Effector memory CD8-positive, alpha-beta T cell (primary cell): ENCODE data around the gene RREB1.
"Not testable (repeated sequence)": the region's sequence is repeated elsewhere in the genome, so short reads cannot be mapped to it uniquely, and the experiment has no call there.

Experiments
- ATAC-seq: fragments of 150-1000 bp; cut with Tn5 transposase; replicated peaks from 2 replicates; pipeline ENCODE4 v1.10.0; 2021; ENCODE audit warnings: mild to moderate bottlenecking, moderate library complexity
- DNase-seq, 3 experiments: peaks; one replicate each; pipeline ENCODE4 v3.0.0; 2021
- H3K27ac Mint-ChIP-seq, 2 donors: one replicate each; pipeline ENCODE4 v1.8.0; 2022; ENCODE audit warnings: mild to moderate bottlenecking in 2 of 2, mixed read lengths in 2 of 2, moderate library complexity in 2 of 2
- H3K27me3 Mint-ChIP-seq, 2 donors: one replicate each; pipeline ENCODE4 v1.8.0; 2022; ENCODE audit warnings: mixed read lengths in 2 of 2
- H3K36me3 Mint-ChIP-seq: one replicate; pipeline ENCODE4 v1.8.0; 2022; ENCODE audit warnings: mild to moderate bottlenecking, moderate library complexity, mixed read lengths; ENCODE audit not compliant: insufficient read depth
- H3K4me1 Mint-ChIP-seq, 2 donors: one replicate each; pipeline ENCODE4 v1.8.0; 2022; ENCODE audit warnings: low read depth in 2 of 2, mixed read lengths in 2 of 2
- H3K4me3 Mint-ChIP-seq, 2 donors: one replicate each; pipeline ENCODE4 v1.8.0; 2022; ENCODE audit warnings: mild to moderate bottlenecking in 2 of 2, mixed read lengths in 2 of 2, moderate library complexity in 2 of 2
- H3K9me3 Mint-ChIP-seq, 2 donors: one replicate each; pipeline ENCODE4 v1.8.0; 2022; ENCODE audit warnings: mixed read lengths in 2 of 2

RREB1 gene

GRCh38 chr6:7268816-7269555 lies 161.2 kb downstream of the RREB1 start:
- no peak overlapping the region for H3K27ac Mint-ChIP-seq
- no peak for DNase-seq
- no peak for ATAC-seq
- H3K9me3 Mint-ChIP-seq = no peaks in the 10 kb centered on the region
- H3K4me1 Mint-ChIP-seq = no peaks in the 10 kb centered on the region
- H3K4me3 Mint-ChIP-seq = no peak overlapping the region
- H3K36me3 Mint-ChIP-seq = no peaks in the 10 kb centered on the region
- peaks cover 21 to 39% of the 10 kb centered on the region in 2 donors for H3K27me3 Mint-ChIP-seq

- H3K27me3 Mint-ChIP-seq = peaks cover 21 to 39% of the 10 kb centered on the region in 2 donors
- no peaks in the 10 kb centered on the region for H3K4me1 Mint-ChIP-seq
- H3K4me3 Mint-ChIP-seq = no peak overlapping the region
- H3K9me3 Mint-ChIP-seq = no peaks in the 10 kb centered on the region
- H3K27ac Mint-ChIP-seq = no peak overlapping the region
- no peaks in the 10 kb centered on the region for H3K36me3 Mint-ChIP-seq
- no peak for DNase-seq
- ATAC-seq = no peak
Observed at GRCh38 chr6:7269816-7270215, 162.1 kb downstream of the RREB1 start.

- Mint-ChIP-seq H3K4me3 (no peak overlapping the region), H3K9me3 (no peaks in the 10 kb centered on the region), H3K4me1 (peaks cover under 1% of the 10 kb centered on the region in 2 donors), H3K36me3 (no peaks in the 10 kb centered on the region), H3K27ac (no peak overlapping the region), H3K27me3 (peaks cover 21 to 39% of the 10 kb centered on the region in 2 donors)
- DNase-seq (no peak), ATAC-seq (no peak)
Observed at GRCh38 chr6:7270320-7271204, 162.8 kb downstream of the RREB1 start.

GRCh38 chr6:7271205-7271534 lies 163.4 kb downstream of the RREB1 start:
- Mint-ChIP-seq H3K4me3 (no peak overlapping the region), H3K27ac (no peak overlapping the region), H3K27me3 (peaks cover 21 to 39% of the 10 kb centered on the region in 2 donors), H3K9me3 (no peaks in the 10 kb centered on the region), H3K36me3 (no peaks in the 10 kb centered on the region), H3K4me1 (peaks cover 5 to 6% of the 10 kb centered on the region in 2 donors)
- ATAC-seq (no peak), DNase-seq (no peak)

GRCh38 chr6:7273709-7274108 lies 165.9 kb downstream of the RREB1 start:
- ATAC-seq = no peak
- H3K27ac Mint-ChIP-seq = peak overlapping the region in 1 of 2 donors; percentile 21
- no peaks in the 10 kb centered on the region for H3K36me3 Mint-ChIP-seq

GRCh38 chr6:7274525-7274924 lies 166.8 kb downstream of the RREB1 start:
- H3K36me3 Mint-ChIP-seq, H3K9me3 Mint-ChIP-seq, H3K27ac Mint-ChIP-seq, H3K4me1 Mint-ChIP-seq, H3K4me3 Mint-ChIP-seq, DNase-seq, ATAC-seq: not testable (repeated sequence)
- peaks cover 18 to 27% of the 10 kb centered on the region in 2 donors for H3K27me3 Mint-ChIP-seq

More at GRCh38 chr6:7273709-7274108, 165.9 kb downstream of the RREB1 start:
- H3K9me3 Mint-ChIP-seq = no peaks in the 10 kb centered on the region
- peaks cover 21 to 30% of the 10 kb centered on the region in 2 donors for H3K27me3 Mint-ChIP-seq
- DNase-seq = no peak
- no peak overlapping the region for H3K4me3 Mint-ChIP-seq
- peaks cover 5 to 6% of the 10 kb centered on the region in 2 donors for H3K4me1 Mint-ChIP-seq

GRCh38 chr6:7276199-7276524 lies 168.4 kb downstream of the RREB1 start:
- Mint-ChIP-seq H3K36me3 (no peaks in the 10 kb centered on the region), H3K4me3 (no peak overlapping the region), H3K4me1 (peaks cover 6 to 7% of the 10 kb centered on the region in 2 donors), H3K9me3 (no peaks in the 10 kb centered on the region), H3K27me3 (peaks cover 3 to 10% of the 10 kb centered on the region in 2 donors), H3K27ac (no peak overlapping the region)
- ATAC-seq = no peak
- DNase-seq = no peak

GRCh38 chr6:7282097-7282906 lies 174.5 kb downstream of the RREB1 start:
- no peak for ATAC-seq
- H3K9me3 Mint-ChIP-seq = no peaks in the 10 kb centered on the region
- H3K36me3 Mint-ChIP-seq = peaks cover 17% of the 10 kb centered on the region

GRCh38 chr6:7283676-7284075 lies 175.9 kb downstream of the RREB1 start:
- H3K27ac Mint-ChIP-seq = peak overlapping the region in 1 of 2 donors; percentile 59
- H3K36me3 Mint-ChIP-seq = peaks cover 30% of the 10 kb centered on the region
- H3K4me1 Mint-ChIP-seq = peaks cover 7 to 10% of the 10 kb centered on the region in 2 donors
- H3K9me3 Mint-ChIP-seq = no peaks in the 10 kb centered on the region
- ATAC-seq (no peak), DNase-seq (no peak)
- H3K4me3 Mint-ChIP-seq = no peak overlapping the region
- H3K27me3 Mint-ChIP-seq = no peaks in the 10 kb centered on the region

More at GRCh38 chr6:7282097-7282906, 174.5 kb downstream of the RREB1 start:
- H3K4me3 Mint-ChIP-seq = peak overlapping the region in 1 of 2 donors; percentile 45
- peaks cover 7 to 10% of the 10 kb centered on the region in 2 donors for H3K4me1 Mint-ChIP-seq
- peak overlapping the region; percentile 59 to 72 for H3K27ac Mint-ChIP-seq
- DNase-seq = no peak
- H3K27me3 Mint-ChIP-seq = no peaks in the 10 kb centered on the region

GRCh38 chr6:7285416-7285815 lies 177.7 kb downstream of the RREB1 start:
- Mint-ChIP-seq H3K27ac (peak overlapping the region in 1 of 2 donors; percentile 10), H3K4me1 (peaks cover 9 to 12% of the 10 kb centered on the region in 2 donors), H3K9me3 (no peaks in the 10 kb centered on the region), H3K4me3 (no peak overlapping the region), H3K36me3 (peaks cover 47% of the 10 kb centered on the region), H3K27me3 (no peaks in the 10 kb centered on the region)
- no peak for ATAC-seq
- no peak for DNase-seq

GRCh38 chr6:7290079-7290478 lies 182.3 kb downstream of the RREB1 start:
- Mint-ChIP-seq H3K27me3 (no peaks in the 10 kb centered on the region), H3K4me3 (no peak overlapping the region), H3K9me3 (no peaks in the 10 kb centered on the region), H3K36me3 (peaks cover 89% of the 10 kb centered on the region), H3K4me1 (peaks cover 2 to 4% of the 10 kb centered on the region in 2 donors), H3K27ac (peak overlapping the region in 1 of 2 donors; percentile 35)
- DNase-seq (no peak), ATAC-seq (no peak)

- peaks cover 97% of the 10 kb centered on the region for H3K36me3 Mint-ChIP-seq
- no peaks in the 10 kb centered on the region for H3K9me3 Mint-ChIP-seq
- peaks cover 4% of the 10 kb centered on the region in 2 donors for H3K4me1 Mint-ChIP-seq
- no peak for DNase-seq
- no peak for ATAC-seq
- no peak overlapping the region for H3K4me3 Mint-ChIP-seq
- peak overlapping the region in 1 of 2 donors; percentile 47 for H3K27ac Mint-ChIP-seq
- no peaks in the 10 kb centered on the region for H3K27me3 Mint-ChIP-seq
Observed at GRCh38 chr6:7292596-7293255, 185.0 kb downstream of the RREB1 start.

- ATAC-seq (no peak), DNase-seq (no peak)
- H3K36me3 Mint-ChIP-seq = peaks cover 97% of the 10 kb centered on the region
- peaks cover 5 to 7% of the 10 kb centered on the region in 2 donors for H3K4me1 Mint-ChIP-seq
- no peak overlapping the region for H3K4me3 Mint-ChIP-seq
- H3K27me3 Mint-ChIP-seq = no peaks in the 10 kb centered on the region
- peak overlapping the region; percentile 32 to 92 for H3K27ac Mint-ChIP-seq
- H3K9me3 Mint-ChIP-seq = no peaks in the 10 kb centered on the region
Observed at GRCh38 chr6:7295916-7296315, 188.2 kb downstream of the RREB1 start.
